Progenitor cell of endocrine pancreas (in vitro differentiated cells): ENCODE results near the gene CDKL5. TPM values are rescaled to one million over a fixed set of nuclear protein-coding genes. Genes with fewer than 3 reads are reported as not detected.
A peak's percentile ranks its signal among the peaks of the same experiment; 100 is the strongest.

Experiments used
- DNase-seq: peaks from one replicate; pipeline ENCODE4 v3.0.0; 2021; ENCODE audit warnings: low spot score; ENCODE audit not compliant: unreplicated experiment
- H3K27ac Mint-ChIP-seq: 2 replicates; pipeline ENCODE4 v1.8.0; 2021; ENCODE audit warnings: mild to moderate bottlenecking, moderate library complexity, mixed read lengths
- H3K27me3 Mint-ChIP-seq: 2 replicates; pipeline ENCODE4 v1.8.0; 2021; ENCODE audit warnings: mixed read lengths
- H3K36me3 Mint-ChIP-seq: 2 replicates; pipeline ENCODE4 v1.8.0; 2022; ENCODE audit warnings: mixed read lengths; ENCODE audit not compliant: insufficient read depth
- H3K4me1 Mint-ChIP-seq: 2 replicates; pipeline ENCODE4 v1.8.0; 2021; ENCODE audit warnings: low read depth, mixed read lengths
- H3K4me3 Mint-ChIP-seq: 2 replicates; pipeline ENCODE4 v1.8.0; 2021; ENCODE audit warnings: low read depth, mild to moderate bottlenecking, moderate library complexity, mixed read lengths
- H3K9me3 Mint-ChIP-seq: 2 replicates; pipeline ENCODE4 v1.8.0; 2021; ENCODE audit warnings: low read depth, mixed read lengths
- CTCF ChIP-seq: fragments of 200-600 bp; sonication (generic); IDR thresholded peaks from one replicate; pipeline ENCODE4 v1.5.0; 2021; ENCODE audit warnings: antibody characterized with exemption, mild to moderate bottlenecking; ENCODE audit not compliant: unreplicated experiment
- total RNA-seq: library from RNA; stranded (reverse); gene quantifications from 2 replicates; pipeline ENCODE4 v1.2.1, GENCODE V29; 2021

Gene CDKL5
- total RNA-seq, 1 donor from 2014 or later = 21.9 TPM

GRCh38 chrX:18548996-18549395 is 123.6 kb downstream of the CDKL5 start:
- Mint-ChIP-seq H3K9me3 (peaks cover 16% of the 10 kb centered on the region), H3K36me3 (no peaks in the 10 kb centered on the region), H3K27ac (no peak overlapping the region)

GRCh38 chrX:18549643-18550042 is 124.2 kb downstream of the CDKL5 start:
- H3K4me3 Mint-ChIP-seq = no peak overlapping the region
- no peak for TF ChIP-seq CTCF

More at GRCh38 chrX:18548996-18549395, 123.6 kb downstream of the CDKL5 start:
- no peak for TF ChIP-seq CTCF
- no peak for DNase-seq
- no peak overlapping the region for H3K4me3 Mint-ChIP-seq
- H3K4me1 Mint-ChIP-seq = peaks cover 19% of the 10 kb centered on the region
- H3K27me3 Mint-ChIP-seq = no peaks in the 10 kb centered on the region

GRCh38 chrX:18557879-18558278 is 132.5 kb downstream of the CDKL5 start:
- peaks cover 16% of the 10 kb centered on the region for H3K9me3 Mint-ChIP-seq
- no peaks in the 10 kb centered on the region for H3K27me3 Mint-ChIP-seq
- H3K27ac Mint-ChIP-seq = no peak overlapping the region
- peaks cover 3% of the 10 kb centered on the region for H3K36me3 Mint-ChIP-seq
- no peak for TF ChIP-seq CTCF
- H3K4me1 Mint-ChIP-seq = peaks cover 4% of the 10 kb centered on the region
- no peak overlapping the region for H3K4me3 Mint-ChIP-seq
- no peak for DNase-seq

More at GRCh38 chrX:18549643-18550042, 124.2 kb downstream of the CDKL5 start:
- DNase-seq = no peak
- H3K27me3 Mint-ChIP-seq = no peaks in the 10 kb centered on the region
- peaks cover 16% of the 10 kb centered on the region for H3K9me3 Mint-ChIP-seq
- H3K36me3 Mint-ChIP-seq = no peaks in the 10 kb centered on the region
- H3K4me1 Mint-ChIP-seq = peaks cover 19% of the 10 kb centered on the region
- peak overlapping the region; percentile 38 for H3K27ac Mint-ChIP-seq

- no peak for TF ChIP-seq CTCF
- no peaks in the 10 kb centered on the region for H3K27me3 Mint-ChIP-seq
- peaks cover 4% of the 10 kb centered on the region for H3K4me1 Mint-ChIP-seq
- H3K9me3 Mint-ChIP-seq = peaks cover 12% of the 10 kb centered on the region
- peaks cover 3% of the 10 kb centered on the region for H3K36me3 Mint-ChIP-seq
- H3K4me3 Mint-ChIP-seq = no peak overlapping the region
- no peak for DNase-seq
- H3K27ac Mint-ChIP-seq = no peak overlapping the region
These were observed 133.4 kb downstream of the CDKL5 start for GRCh38 chrX:18558799-18559198.

- no peaks in the 10 kb centered on the region for H3K27me3 Mint-ChIP-seq
- peaks cover 4% of the 10 kb centered on the region for H3K4me1 Mint-ChIP-seq
- no peak overlapping the region for H3K4me3 Mint-ChIP-seq
- no peak overlapping the region for H3K27ac Mint-ChIP-seq
- peaks cover 18% of the 10 kb centered on the region for H3K9me3 Mint-ChIP-seq
- no peak for TF ChIP-seq CTCF
- peaks cover 6% of the 10 kb centered on the region for H3K36me3 Mint-ChIP-seq
- DNase-seq = no peak
These were observed 135.6 kb downstream of the CDKL5 start for GRCh38 chrX:18561020-18561419.
